Measurements from ENCODE around the gene MLLT10. TPM values are rescaled to one million over a fixed set of nuclear protein-coding genes. Genes with fewer than 3 reads are reported as not detected.

Gene MLLT10
- total RNA-seq, 4 donors from 2014 or later = 23.5 to 39.7 (median 30.2) TPM

- Histone ChIP-seq H3K9me3 (no peaks in the 10 kb centered on the region), H3K4me1 (no peaks in the 10 kb centered on the region), H3K36me3 (peaks cover 0 to 13% (median 0%) of the 10 kb centered on the region in 4 donors), H3K4me3 (no peak overlapping the region), H3K27me3 (no peaks in the 10 kb centered on the region), H3K27ac (replicated peaks in 1 of 4) (no peak overlapping the region)
- no peak for DNase-seq (ENCODE audit: extremely low spot score)
- intact Hi-C loops (cut with DNase I) = no loop called here
- TF ChIP-seq CTCF (IDR thresholded peaks at IDR 0.05) = no peak
- TF ChIP-seq POLR2AphosphoS5 (IDR thresholded peaks at IDR 0.05) = no peak
- no peak for TF ChIP-seq POLR2A (IDR thresholded peaks at IDR 0.05; ENCODE audit: low read depth)
- no peak for TF ChIP-seq EP300 (IDR thresholded peaks at IDR 0.05)
Observed at GRCh38 chr10:21688009-21688332, 153.9 kb downstream of the MLLT10 start.

GRCh38 chr10:21688870-21689269 is 154.8 kb downstream of the MLLT10 start:
- H3K4me1 ChIP-seq = peaks cover 0 to under 1% (median 0%) of the 10 kb centered on the region in 4 donors
- no peaks in the 10 kb centered on the region for H3K27me3 ChIP-seq
- H3K27ac ChIP-seq (replicated peaks in 1 of 4) = no peak overlapping the region
- intact Hi-C loops (cut with DNase I) = no loop called here
- no peaks in the 10 kb centered on the region for H3K9me3 ChIP-seq
- WGBS = 97% methylated on average over 1 of the region's 1 CpG
- DNase-seq (ENCODE audit: extremely low spot score) = no peak
- no peak for TF ChIP-seq EP300 (IDR thresholded peaks at IDR 0.05)
- no peak for TF ChIP-seq POLR2AphosphoS5 (IDR thresholded peaks at IDR 0.05)
- TF ChIP-seq POLR2A (IDR thresholded peaks at IDR 0.05; ENCODE audit: low read depth) = no peak
- TF ChIP-seq CTCF (IDR thresholded peaks at IDR 0.05) = no peak
- H3K36me3 ChIP-seq = peaks cover 0 to 13% (median 0%) of the 10 kb centered on the region in 4 donors
- no peak overlapping the region for H3K4me3 ChIP-seq

- H3K27ac ChIP-seq (replicated peaks in 1 of 4) = no peak overlapping the region
- H3K9me3 ChIP-seq = no peaks in the 10 kb centered on the region
- peaks cover 0 to 11% (median 7%) of the 10 kb centered on the region in 4 donors for H3K4me1 ChIP-seq
- no peak for DNase-seq (ENCODE audit: extremely low spot score)
- H3K27me3 ChIP-seq = no peaks in the 10 kb centered on the region
- intact Hi-C loops (cut with DNase I) = no loop called here
- H3K4me3 ChIP-seq = no peak overlapping the region
- TF ChIP-seq POLR2A (IDR thresholded peaks at IDR 0.05; ENCODE audit: low read depth) (no peak), EP300 (IDR thresholded peaks at IDR 0.05) (no peak), POLR2AphosphoS5 (IDR thresholded peaks at IDR 0.05) (no peak), CTCF (IDR thresholded peaks at IDR 0.05) (no peak)
- H3K36me3 ChIP-seq = peaks cover 0 to 13% (median 0%) of the 10 kb centered on the region in 4 donors
Observed at GRCh38 chr10:21689881-21690280, 155.8 kb downstream of the MLLT10 start.

GRCh38 chr10:21692916-21693315 is 158.9 kb downstream of the MLLT10 start:
- H3K4me3 ChIP-seq = no peak overlapping the region
- no peak for DNase-seq (ENCODE audit: extremely low spot score)
- H3K27ac ChIP-seq (replicated peaks in 1 of 4) = no peak overlapping the region
- intact Hi-C loops (cut with DNase I) = no loop called here
- H3K36me3 ChIP-seq = peaks cover 0 to 3% (median 0%) of the 10 kb centered on the region in 4 donors
- H3K4me1 ChIP-seq = peaks cover 6 to 15% (median 13%) of the 10 kb centered on the region in 4 donors
- no peaks in the 10 kb centered on the region for H3K27me3 ChIP-seq
- TF ChIP-seq EP300 (IDR thresholded peaks at IDR 0.05) (no peak), CTCF (IDR thresholded peaks at IDR 0.05) (no peak), POLR2AphosphoS5 (IDR thresholded peaks at IDR 0.05) (no peak), POLR2A (IDR thresholded peaks at IDR 0.05; ENCODE audit: low read depth) (no peak)
- 78% methylated on average over 1 of the region's 1 CpG for WGBS
- no peaks in the 10 kb centered on the region for H3K9me3 ChIP-seq

- Histone ChIP-seq H3K9me3 (no peaks in the 10 kb centered on the region), H3K4me1 (peaks cover 6 to 15% (median 13%) of the 10 kb centered on the region in 4 donors), H3K36me3 (no peaks in the 10 kb centered on the region), H3K27me3 (no peaks in the 10 kb centered on the region), H3K27ac (replicated peaks in 1 of 4) (no peak overlapping the region), H3K4me3 (no peak overlapping the region)
- intact Hi-C loops (cut with DNase I) = no loop called here
- DNase-seq (ENCODE audit: extremely low spot score) = no peak
- TF ChIP-seq POLR2AphosphoS5 (IDR thresholded peaks at IDR 0.05) (no peak), POLR2A (IDR thresholded peaks at IDR 0.05; ENCODE audit: low read depth) (no peak), EP300 (IDR thresholded peaks at IDR 0.05) (no peak), CTCF (IDR thresholded peaks at IDR 0.05) (no peak)
- 82% methylated on average over 5 of the region's 5 CpGs for WGBS
Observed at GRCh38 chr10:21693418-21693817, 159.4 kb downstream of the MLLT10 start.

All from esophagus muscularis mucosa (tissue), 4 donors.